Ovary (tissue), 3 donors: ENCODE measurements around the gene ANAPC16.

Experiments used
- CTCF ChIP-seq, 3 donors: fragments of 450-650 bp in 2 of 3; fragments of 200-600 bp in 1 of 3; IDR thresholded peaks; one replicate each; pipeline versions ENCODE4 v1.5.1 to v1.8.0; 2016 to 2022; ENCODE audit warnings: antibody characterized with exemption in 3 of 3, mild to moderate bottlenecking in 1 of 3
- EP300 ChIP-seq: sonication (generic); formaldehyde crosslinking; IDR thresholded peaks from one replicate; pipeline ENCODE4 v1.6.1; 2017; ENCODE audit warnings: antibody characterized with exemption
- POLR2A ChIP-seq: fragments of 450-650 bp; IDR thresholded peaks from one replicate; pipeline ENCODE4 v1.6.1; 2017; ENCODE audit warnings: antibody characterized with exemption, mild to moderate bottlenecking, moderate library complexity
- donor health status: DM: no; HTN: no; CAD: no.

- TF ChIP-seq CTCF (IDR thresholded peaks at IDR 0.05) (no peak), POLR2A (no peak), EP300 (no peak)
Observed at GRCh38 chr10:72255977-72256729, 40.3 kb downstream of the ANAPC16 start.
